Aortic smooth muscle cell (primary cell): Measurements from ENCODE around the gene OR4N5. TPM values are rescaled to one million over a fixed set of nuclear protein-coding genes. Genes with fewer than 3 reads are reported as not detected.

ENCODE experiments used
- total RNA-seq: library from RNA; depleted of rRNA; stranded (reverse); fragments of >200 nt; gene quantifications from 2 replicates; pipeline ENCODE4 v1.2.3, GENCODE V29; 2014

Gene OR4N5, protein sequence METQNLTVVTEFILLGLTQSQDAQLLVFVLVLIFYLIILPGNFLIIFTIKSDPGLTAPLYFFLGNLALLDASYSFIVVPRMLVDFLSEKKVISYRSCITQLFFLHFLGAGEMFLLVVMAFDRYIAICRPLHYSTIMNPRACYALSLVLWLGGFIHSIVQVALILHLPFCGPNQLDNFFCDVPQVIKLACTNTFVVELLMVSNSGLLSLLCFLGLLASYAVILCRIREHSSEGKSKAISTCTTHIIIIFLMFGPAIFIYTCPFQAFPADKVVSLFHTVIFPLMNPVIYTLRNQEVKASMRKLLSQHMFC
- not detected in 2 replicates for total RNA-seq

DNA sequence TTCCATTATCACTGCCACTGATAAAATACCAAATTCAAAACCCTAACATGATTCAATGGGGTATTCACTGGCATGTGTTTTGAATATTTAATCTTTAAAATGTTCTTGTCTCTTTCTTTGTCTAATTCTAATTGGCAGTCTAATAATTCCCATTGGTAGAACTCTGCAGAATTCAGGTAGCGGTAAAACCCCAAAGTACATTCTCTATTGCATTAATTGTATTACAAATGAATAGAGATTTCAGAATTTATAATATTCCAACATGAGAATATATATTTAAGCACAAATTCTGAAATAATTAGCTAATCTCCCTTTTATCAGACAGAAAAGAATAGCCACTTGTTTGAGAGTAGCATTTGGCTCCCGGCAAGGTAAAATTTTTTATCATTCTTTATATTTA is at the start of gene OR4N5:
OR4N5 (plus strand) TSS at position 301 of the 400 bp plus-strand sequence. CDS start 4,916 bp downstream, outside the sequence.

GRCh38 chr14:20110438-20110837 is 28.2 kb upstream of the OR4N5 start, which contains the start of gene OR4K17:
Gene OR4K17, plus strand, starts transcription at chr14:20110739. Its CDS starts 6,761 bp downstream, at chr14:20117500.

DNA sequence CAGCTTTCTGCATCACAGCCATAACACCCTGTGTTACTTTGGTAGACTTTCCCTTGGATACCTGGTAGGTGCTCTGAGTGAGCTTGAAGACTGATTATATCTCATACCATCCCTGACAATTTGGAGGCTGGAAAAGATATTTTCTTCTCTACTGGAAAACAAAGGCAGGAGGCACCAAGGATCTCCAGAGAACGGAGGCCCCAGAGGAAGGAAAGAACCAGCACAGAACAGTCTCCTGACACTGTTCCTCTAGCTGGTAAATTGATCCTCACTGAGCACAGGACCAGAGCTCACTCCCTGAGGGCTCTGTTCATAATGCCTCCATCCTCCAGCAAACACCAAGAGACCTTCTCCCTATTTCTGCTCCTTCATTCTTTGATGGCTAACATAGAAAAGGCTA is 52.0 kb downstream of the OR4N5 start, which contains the start of gene OR11G2:
OR11G2 (plus strand) TSS at position 301 of the 400 bp plus-strand sequence. CDS start 6,542 bp downstream, outside the sequence.

Other genes with a start within 250 kb of the OR4N5 start
- gene OR4K5, start 218.2 kb upstream of the OR4N5 start, total RNA-seq = not detected in 2 replicates
- gene OR4K1, start 207.9 kb upstream of the OR4N5 start, total RNA-seq = not detected in 2 replicates
- not detected in 2 replicates for gene OR4K15, start 163.2 kb upstream of the OR4N5 start, total RNA-seq
- not detected in 2 replicates for gene OR4Q2, start 136.7 kb upstream of the OR4N5 start, total RNA-seq
- gene OR4K14, start 119.5 kb upstream of the OR4N5 start, total RNA-seq = not detected in 2 replicates
- gene OR4K13, start 102.8 kb upstream of the OR4N5 start, total RNA-seq = not detected in 2 replicates
- not detected in 2 replicates for gene OR4L1, start 78.8 kb upstream of the OR4N5 start, total RNA-seq
- gene OR4K17, start 28.1 kb upstream of the OR4N5 start, total RNA-seq = not detected in 2 replicates
- not detected in 2 replicates for gene OR11G2, start 52.1 kb downstream of the OR4N5 start, total RNA-seq
- gene OR11H6, start 84.9 kb downstream of the OR4N5 start, total RNA-seq = not detected in 2 replicates
- gene OR11H7, start 90.2 kb downstream of the OR4N5 start, total RNA-seq = not detected in 2 replicates
- gene OR11H4, start 100.5 kb downstream of the OR4N5 start, total RNA-seq = not detected in 2 replicates
- 30.5 and 32.1 TPM in 2 replicates for gene TTC5, start 167.1 kb downstream of the OR4N5 start, total RNA-seq
- 25.1 and 27.9 TPM in 2 replicates for gene CCNB1IP1, start 194.5 kb downstream of the OR4N5 start, total RNA-seq
- 7.9 and 9.2 TPM in 2 replicates for gene PARP2, start 204.8 kb downstream of the OR4N5 start, total RNA-seq